ENCODE data around the gene KLHL22.
A peak's percentile ranks its signal among the peaks of the same experiment; 100 is the strongest.
"Not testable (repeated sequence)": the region's sequence is repeated elsewhere in the genome, so short reads cannot be mapped to it uniquely, and the experiment has no call there.

The KLHL22 gene

DNA sequence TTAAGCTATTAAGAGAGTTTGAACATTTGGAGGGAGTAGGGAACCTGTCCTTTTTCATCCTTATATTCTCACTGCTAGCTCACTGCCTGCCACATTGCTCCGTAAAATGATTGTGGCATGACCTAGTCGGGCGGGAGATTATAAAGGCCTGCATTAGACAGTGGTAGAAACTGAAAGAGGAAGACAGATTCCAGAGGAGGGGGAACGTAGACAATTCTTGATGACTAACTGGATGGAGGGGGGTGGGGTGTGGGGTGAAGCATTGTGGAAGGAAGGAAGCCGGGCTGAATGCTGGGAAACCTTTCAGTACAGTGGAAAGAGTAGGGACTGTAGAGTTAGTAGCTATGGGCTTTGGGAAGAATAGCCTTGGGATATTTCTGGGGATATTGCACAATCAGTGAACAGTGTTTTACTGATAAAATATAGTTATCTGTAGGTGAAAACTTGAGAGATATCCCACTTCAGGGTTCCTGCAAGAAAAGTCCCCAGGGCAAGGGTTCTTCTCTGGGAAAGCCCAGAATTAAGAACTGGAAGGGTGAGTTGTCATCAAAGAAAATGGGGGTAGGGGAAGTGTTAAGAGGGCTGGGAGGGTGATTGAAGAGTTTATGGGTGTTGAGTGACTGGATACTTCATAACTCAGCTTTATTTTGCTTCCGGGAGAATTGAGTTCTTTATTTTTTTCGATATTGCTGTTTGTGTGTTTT is 13.9 kb upstream of the KLHL22 start:
- TF ChIP-seq, protein P1, sequence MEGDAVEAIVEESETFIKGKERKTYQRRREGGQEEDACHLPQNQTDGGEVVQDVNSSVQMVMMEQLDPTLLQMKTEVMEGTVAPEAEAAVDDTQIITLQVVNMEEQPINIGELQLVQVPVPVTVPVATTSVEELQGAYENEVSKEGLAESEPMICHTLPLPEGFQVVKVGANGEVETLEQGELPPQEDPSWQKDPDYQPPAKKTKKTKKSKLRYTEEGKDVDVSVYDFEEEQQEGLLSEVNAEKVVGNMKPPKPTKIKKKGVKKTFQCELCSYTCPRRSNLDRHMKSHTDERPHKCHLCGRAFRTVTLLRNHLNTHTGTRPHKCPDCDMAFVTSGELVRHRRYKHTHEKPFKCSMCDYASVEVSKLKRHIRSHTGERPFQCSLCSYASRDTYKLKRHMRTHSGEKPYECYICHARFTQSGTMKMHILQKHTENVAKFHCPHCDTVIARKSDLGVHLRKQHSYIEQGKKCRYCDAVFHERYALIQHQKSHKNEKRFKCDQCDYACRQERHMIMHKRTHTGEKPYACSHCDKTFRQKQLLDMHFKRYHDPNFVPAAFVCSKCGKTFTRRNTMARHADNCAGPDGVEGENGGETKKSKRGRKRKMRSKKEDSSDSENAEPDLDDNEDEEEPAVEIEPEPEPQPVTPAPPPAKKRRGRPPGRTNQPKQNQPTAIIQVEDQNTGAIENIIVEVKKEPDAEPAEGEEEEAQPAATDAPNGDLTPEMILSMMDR (IDR thresholded peaks at IDR 0.05) = no peak
- H3K4me2 ChIP-seq (ENCODE audit: low read length) = peak overlapping the region; percentile 2
- H3K79me2 ChIP-seq = peaks cover 38% of the 10 kb centered on the region
- H3K9ac ChIP-seq = no peak overlapping the region
- no peak overlapping the region for H2AFZ ChIP-seq
- H3K9me3 ChIP-seq (ENCODE audit: control insufficient read depth, low read length) = no peaks in the 10 kb centered on the region
- peak overlapping the region; percentile 13 for H3K4me3 ChIP-seq (ENCODE audit: low read depth, low read length)
- H3K27ac ChIP-seq = peak overlapping the region; percentile 59
- H3K4me1 ChIP-seq = no peaks in the 10 kb centered on the region
- H3K36me3 ChIP-seq (ENCODE audit: control insufficient read depth, insufficient read depth, low read length) = no peaks in the 10 kb centered on the region
- H3K27me3 ChIP-seq (ENCODE audit: control insufficient read depth, insufficient read depth, low read length) = no peaks in the 10 kb centered on the region

DNA sequence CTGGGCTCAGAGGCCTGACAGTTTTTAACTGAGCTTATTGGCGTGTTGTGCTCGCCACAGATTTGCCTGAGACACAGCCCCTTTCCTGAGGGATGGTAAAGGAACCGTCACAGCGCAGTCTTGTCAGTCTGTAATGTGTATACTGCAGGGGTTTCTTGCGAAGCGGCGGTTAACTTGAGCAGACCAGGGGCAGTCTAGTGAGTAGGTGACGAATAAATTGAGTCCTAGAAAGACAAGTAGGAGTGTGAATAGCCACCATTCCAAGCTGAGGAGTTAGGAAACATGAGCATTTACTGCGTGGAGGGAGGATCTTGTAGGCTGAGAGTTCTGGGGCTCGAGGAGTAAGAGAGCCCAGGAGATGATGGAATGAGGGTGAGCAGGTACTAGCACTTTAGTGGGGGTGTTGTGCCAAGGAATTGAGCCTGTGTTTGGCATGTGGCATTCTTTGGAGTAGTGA is 13.2 kb upstream of the KLHL22 start:
- no peak overlapping the region for H3K9ac ChIP-seq
- peak overlapping the region; percentile 13 for H3K4me3 ChIP-seq (ENCODE audit: low read depth, low read length)
- H3K27ac ChIP-seq = peak overlapping the region; percentile 57
- no peaks in the 10 kb centered on the region for H3K4me1 ChIP-seq
- no peaks in the 10 kb centered on the region for H3K9me3 ChIP-seq (ENCODE audit: control insufficient read depth, low read length)
- H3K79me2 ChIP-seq = peaks cover 34% of the 10 kb centered on the region
- H3K36me3 ChIP-seq (ENCODE audit: control insufficient read depth, insufficient read depth, low read length) = no peaks in the 10 kb centered on the region
- TF ChIP-seq, protein P1 (IDR thresholded peaks at IDR 0.05) = no peak
- no peaks in the 10 kb centered on the region for H3K27me3 ChIP-seq (ENCODE audit: control insufficient read depth, insufficient read depth, low read length)
- peak overlapping the region; percentile 2 for H3K4me2 ChIP-seq (ENCODE audit: low read length)
- no peak overlapping the region for H2AFZ ChIP-seq

DNA sequence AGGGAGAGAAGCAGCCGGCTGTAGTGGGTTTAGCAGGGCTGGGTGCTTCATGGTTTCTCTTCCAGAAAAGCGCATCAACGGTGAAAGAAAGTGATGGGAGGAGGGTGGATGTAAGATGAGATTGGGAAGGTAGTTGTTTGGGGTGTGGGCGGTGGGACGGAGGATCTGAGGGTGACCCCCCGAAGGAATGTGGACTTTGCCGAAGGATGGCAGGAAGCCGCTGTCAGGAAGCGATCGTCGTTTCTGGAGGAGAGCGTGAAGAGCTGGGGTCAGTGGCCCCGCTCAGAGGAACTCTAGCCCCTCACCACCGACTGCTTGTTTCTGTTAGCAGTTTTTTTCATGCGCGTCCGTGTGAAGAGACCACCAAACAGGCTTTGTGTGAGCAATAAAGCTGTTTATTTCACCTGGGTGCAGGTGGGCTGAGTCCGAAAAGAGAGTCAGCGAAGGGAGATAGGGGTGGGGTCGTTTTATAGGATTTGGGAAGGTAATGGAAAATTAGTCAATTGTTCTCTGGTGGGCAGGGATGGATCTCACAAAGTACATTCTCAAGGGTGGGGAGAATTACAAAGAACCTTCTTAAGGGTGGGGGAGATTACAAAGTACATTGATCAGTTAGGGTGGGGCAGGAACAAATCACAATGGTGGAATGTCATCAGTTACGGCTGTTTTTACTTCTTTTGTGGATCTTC is 12.6 kb upstream of the KLHL22 start:
- H3K9me3 ChIP-seq (ENCODE audit: control insufficient read depth, low read length); H3K4me1 ChIP-seq; H3K36me3 ChIP-seq (ENCODE audit: control insufficient read depth, insufficient read depth, low read length); H3K27me3 ChIP-seq (ENCODE audit: control insufficient read depth, insufficient read depth, low read length): not testable (repeated sequence)
- peaks cover 27% of the 10 kb centered on the region for H3K79me2 ChIP-seq
- H3K4me2 ChIP-seq (ENCODE audit: low read length) = peak overlapping the region; percentile 99
- H3K27ac ChIP-seq = peak overlapping the region; percentile 76
- peak overlapping the region; percentile 86 for H2AFZ ChIP-seq
- H3K4me3 ChIP-seq (ENCODE audit: low read depth, low read length) = peak overlapping the region; percentile 97
- H3K9ac ChIP-seq = peak overlapping the region; percentile 72

DNA sequence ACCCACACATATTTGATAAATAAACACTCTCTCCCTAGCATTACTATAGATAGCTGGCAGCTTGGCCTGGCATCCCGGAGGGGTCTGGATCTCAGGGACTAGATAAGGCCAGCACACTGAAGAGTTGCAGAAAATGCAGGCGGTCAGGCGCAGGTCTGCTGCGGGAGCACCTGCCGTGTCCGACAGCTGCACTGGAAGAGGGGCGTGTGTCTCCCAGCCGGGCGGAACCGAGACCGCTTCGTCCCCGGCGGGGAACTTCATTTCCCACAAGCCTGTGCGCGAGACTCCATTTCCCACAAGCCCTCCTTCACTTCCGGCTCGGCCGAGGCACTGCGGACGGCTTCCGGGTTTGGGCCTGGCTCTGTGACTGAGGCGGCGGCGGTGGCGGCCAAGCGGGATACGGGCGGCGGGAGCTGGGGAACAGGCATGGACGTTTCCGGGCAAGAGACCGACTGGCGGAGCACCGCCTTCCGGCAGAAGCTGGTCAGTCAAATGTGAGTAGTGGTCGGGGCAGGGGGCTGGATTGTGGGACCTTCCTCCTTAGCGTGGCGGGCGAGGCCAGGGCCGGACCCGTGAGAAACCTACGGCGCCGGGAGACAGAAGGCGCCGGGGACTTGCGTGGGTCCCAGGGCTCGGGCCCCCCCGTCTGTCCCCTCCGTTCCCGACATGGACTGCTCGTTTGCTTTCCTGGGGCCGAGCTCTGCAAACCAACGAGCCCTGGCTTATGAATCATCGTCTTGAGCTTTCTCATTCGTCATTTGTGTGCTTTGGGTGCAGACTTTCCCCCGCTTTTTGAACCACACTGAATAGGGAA is 11.9 kb upstream of the KLHL22 start, which contains the start of gene MED15:
Gene MED15 (plus strand): TSS at position 358 of the 814 bp plus-strand sequence. CDS start 69 bp downstream, at position 427.
- H3K9ac ChIP-seq = peak within 1 kb of the TSS; percentile 72
- H2AFZ ChIP-seq = peak within 1 kb of the TSS; percentile 86
- no peaks in the 10 kb centered on the region for H3K4me1 ChIP-seq
- peak within 1 kb of the TSS; percentile 97 for H3K4me3 ChIP-seq (ENCODE audit: low read depth, low read length)
- H3K4me2 ChIP-seq (ENCODE audit: low read length) = peak within 1 kb of the TSS; percentile 99
- no peaks in the 10 kb centered on the region for H3K36me3 ChIP-seq (ENCODE audit: control insufficient read depth, insufficient read depth, low read length)
- peaks cover 27% of the 10 kb centered on the region for H3K79me2 ChIP-seq
- no peaks in the 10 kb centered on the region for H3K27me3 ChIP-seq (ENCODE audit: control insufficient read depth, insufficient read depth, low read length)
- TF ChIP-seq, protein P1 (IDR thresholded peaks at IDR 0.05) = no peak
- H3K9me3 ChIP-seq (ENCODE audit: control insufficient read depth, low read length) = no peaks in the 10 kb centered on the region
- peak within 1 kb of the TSS; percentile 76 for H3K27ac ChIP-seq
